HAP-1 (cell line): ENCODE results near the gene TMSB15A.
"Not testable (repeated sequence)": the region's sequence is repeated elsewhere in the genome, so short reads cannot be mapped to it uniquely, and the experiment has no call there.

Experiments
- DNase-seq, 2 experiments: peaks; one replicate each; pipeline ENCODE4 v3.0.0-alpha.2; 2016 to 2020; ENCODE audit warnings: low spot score in 2 of 2
- H3K27me3 ChIP-seq: fragments of 250-450 bp; sonication (Bioruptor Pico); 2 replicates; pipeline ENCODE4 v1.5.1; 2020; ENCODE audit warnings: low read depth, mild to moderate bottlenecking, moderate library complexity
- H3K36me3 ChIP-seq: fragments of 250-450 bp; sonication (Bioruptor Pico); replicated peaks from 2 replicates; pipeline ENCODE4 v1.5.1; 2020; ENCODE audit warnings: mild to moderate bottlenecking
- H3K4me1 ChIP-seq: fragments of 250-450 bp; sonication (Bioruptor Pico); 2 replicates; pipeline ENCODE4 v1.5.1; 2020; ENCODE audit warnings: mild to moderate bottlenecking
- H3K4me3 ChIP-seq: fragments of 250-450 bp; sonication (Bioruptor Pico); 2 replicates; pipeline ENCODE4 v1.5.1; 2020; ENCODE audit warnings: mild to moderate bottlenecking, moderate library complexity
- H3K9me3 ChIP-seq: fragments of 250-450 bp; sonication (Bioruptor Pico); 2 replicates; pipeline ENCODE4 v1.5.1; 2020; ENCODE audit warnings: mild to moderate bottlenecking, moderate library complexity
- in situ Hi-C: fragments of 300-500 bp; cut with MboI; formaldehyde crosslinking; loops from 3 replicates; pipeline ENCODE4 v1.14.3; 2020; ENCODE audit warnings: low sequenced_read_pairs, inconsistent platforms, mixed read lengths

The TMSB15A gene

DNA sequence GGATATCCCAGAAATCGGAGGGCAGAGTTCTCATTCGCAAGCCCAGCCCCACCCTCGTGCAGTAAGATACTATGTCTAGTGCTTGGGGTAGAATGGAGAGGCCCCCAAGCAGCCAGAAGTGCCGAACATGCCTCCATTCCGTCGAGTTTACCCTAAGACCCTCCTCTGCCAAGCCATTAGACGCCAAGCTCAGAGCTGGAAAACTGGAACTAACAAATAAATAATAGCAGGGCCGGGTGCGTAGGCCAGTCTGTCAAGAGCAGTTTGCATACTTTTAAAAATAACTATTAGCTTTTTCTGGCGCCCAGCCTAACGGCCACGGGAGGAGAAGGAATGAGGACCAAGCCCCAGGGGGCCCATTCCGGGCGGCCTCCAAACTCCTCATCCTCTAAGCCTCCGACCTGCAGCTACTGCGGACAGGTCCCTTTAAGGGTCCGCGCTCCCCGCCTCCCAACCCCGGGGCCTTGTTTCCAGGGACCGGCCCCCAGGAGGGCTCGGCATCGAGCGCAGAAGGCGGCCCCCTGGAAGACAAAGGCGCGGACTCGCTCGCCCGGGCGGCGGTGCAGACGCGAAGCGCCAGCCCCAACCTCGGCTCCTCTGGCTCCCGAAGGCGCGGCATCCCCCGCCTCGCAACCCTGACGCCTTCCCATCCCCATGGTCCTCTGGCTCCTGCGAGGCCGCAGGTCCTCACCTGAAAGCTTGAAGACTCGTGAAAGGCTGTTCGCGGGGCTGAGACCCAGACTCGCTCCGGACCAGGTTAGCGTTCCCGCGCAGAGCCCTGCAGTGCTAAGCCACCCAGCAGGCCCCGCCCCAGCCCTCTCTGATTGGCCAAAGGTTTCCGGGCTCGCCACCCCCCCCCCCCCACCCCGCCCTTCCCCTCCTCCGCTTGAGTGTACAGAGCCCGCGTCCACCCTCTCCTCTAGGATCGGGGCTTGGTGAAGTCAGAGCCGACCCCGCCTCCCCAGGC lies at the start of gene TMSB15A:
TMSB15A (minus strand) TSS at position 765 of the 967 bp plus-strand sequence.
- Histone ChIP-seq H3K4me1 (peaks cover 6% of the 10 kb centered on the region; the same call in 1 of the 2 replicates), H3K4me3 (peak within 1 kb of the TSS; percentile 59), H3K27me3 (no peaks in the 10 kb centered on the region), H3K9me3 (no peaks in the 10 kb centered on the region), H3K36me3 (0 out of 2 replicates have a peak, but pooled peaks cover 4% of the 10 kb centered on the region)
- peak; percentile 80 to 94 for DNase-seq
- in situ Hi-C loops: no loop called here

DNA sequence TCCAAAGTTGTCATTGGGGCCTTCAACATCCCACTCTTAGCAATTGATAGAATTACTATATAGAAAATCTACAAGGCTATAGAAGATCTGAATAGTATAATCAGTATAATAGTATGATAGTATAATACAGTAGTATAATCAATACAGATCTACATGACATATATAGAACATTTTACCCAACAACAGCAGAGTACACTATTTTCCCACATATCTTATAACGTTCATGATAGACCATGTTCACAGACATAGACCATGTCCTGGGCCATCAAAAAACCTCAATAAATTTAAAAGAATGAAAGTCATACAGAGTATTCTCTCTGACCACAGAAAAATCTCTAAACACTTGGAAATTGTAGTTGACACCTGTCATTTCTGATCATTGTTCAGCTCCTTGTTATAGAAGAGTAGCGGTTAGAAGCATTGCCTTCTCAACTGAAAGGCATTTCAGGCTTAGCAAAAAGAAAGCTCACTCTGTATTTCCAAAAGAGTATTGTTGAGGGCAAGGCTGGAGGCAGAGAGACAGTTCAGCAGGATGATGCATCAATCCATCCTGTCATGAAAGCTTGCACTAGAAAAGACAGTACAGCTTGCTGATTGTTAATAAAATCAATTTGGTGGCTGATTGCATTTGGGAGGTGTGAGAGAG lies 44.0 kb upstream of the TMSB15A start:
- Histone ChIP-seq H3K4me1 (no peaks in the 10 kb centered on the region), H3K36me3 (no peaks in the 10 kb centered on the region), H3K9me3 (no peaks in the 10 kb centered on the region), H3K4me3 (no peak overlapping the region), H3K27me3 (no peaks in the 10 kb centered on the region)
- DNase-seq: no peak
- in situ Hi-C loops: no loop called here

- no peak for DNase-seq
- H3K4me3 ChIP-seq: no peak overlapping the region
- H3K27me3 ChIP-seq: no peaks in the 10 kb centered on the region
- H3K4me1 ChIP-seq: no peaks in the 10 kb centered on the region
- H3K36me3 ChIP-seq: no peaks in the 10 kb centered on the region
- no peaks in the 10 kb centered on the region for H3K9me3 ChIP-seq
- in situ Hi-C loops: no loop called here
Measured at GRCh38 chrX:102558607-102559006, 42.1 kb upstream of the TMSB15A start.

DNA sequence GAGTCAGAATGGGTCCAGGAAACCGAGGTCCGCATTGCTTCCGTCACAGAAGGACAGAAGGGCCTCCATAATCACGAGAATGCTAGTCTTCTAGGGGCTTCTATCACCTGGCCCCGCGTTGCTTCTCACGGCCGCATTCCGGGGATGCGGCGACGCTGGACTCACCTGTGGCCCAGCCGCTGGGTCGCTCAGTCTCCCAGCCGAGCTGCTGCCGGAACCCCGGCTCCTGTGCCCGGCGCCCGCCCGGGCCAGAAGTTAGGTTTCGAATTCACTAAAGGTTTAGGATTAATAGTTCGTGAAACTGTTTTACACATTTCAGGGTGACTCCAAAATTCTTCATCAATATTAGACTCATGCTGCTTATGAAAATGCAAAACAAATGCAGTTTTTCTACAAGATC lies 31.7 kb upstream of the TMSB15A start:
- Histone ChIP-seq H3K9me3 (no peaks in the 10 kb centered on the region), H3K4me1 (no peaks in the 10 kb centered on the region), H3K4me3 (no peak overlapping the region), H3K27me3 (no peaks in the 10 kb centered on the region), H3K36me3 (no peaks in the 10 kb centered on the region)
- in situ Hi-C loops: no loop called here
- no peak for DNase-seq

DNA sequence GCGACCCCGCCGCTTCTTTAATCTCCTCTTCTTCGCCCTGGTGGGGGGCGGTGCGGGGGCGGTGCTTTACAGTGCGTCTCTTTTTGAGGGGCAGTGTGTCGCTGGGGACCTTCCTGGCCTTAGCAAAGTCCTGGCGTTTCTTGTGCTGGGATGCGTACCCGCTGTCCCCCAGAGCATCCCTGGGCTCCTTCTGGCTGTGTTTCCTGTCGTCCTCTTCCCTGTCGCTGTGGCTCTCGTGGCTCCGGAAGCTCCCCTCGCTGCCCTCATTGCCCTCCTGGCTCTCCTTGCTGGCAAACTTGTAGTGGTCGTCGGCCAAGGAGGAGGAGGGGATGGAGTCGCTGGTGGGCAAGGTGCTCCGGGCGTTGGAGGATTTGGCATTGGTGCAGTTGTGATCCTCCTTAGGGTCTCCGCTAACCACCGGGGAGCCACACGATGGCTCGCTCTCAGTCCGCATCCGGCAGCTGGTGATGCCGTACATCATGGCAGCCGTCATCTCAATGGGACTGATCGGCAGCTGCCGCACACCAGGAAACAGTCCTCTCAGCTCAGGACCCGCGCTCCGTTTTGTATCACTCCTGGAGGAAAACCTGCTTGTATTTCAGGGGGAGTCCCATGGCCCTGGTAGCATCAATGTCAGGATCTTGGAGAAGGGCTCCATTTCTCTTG lies 30.4 kb upstream of the TMSB15A start:
- no peak for DNase-seq

DNA sequence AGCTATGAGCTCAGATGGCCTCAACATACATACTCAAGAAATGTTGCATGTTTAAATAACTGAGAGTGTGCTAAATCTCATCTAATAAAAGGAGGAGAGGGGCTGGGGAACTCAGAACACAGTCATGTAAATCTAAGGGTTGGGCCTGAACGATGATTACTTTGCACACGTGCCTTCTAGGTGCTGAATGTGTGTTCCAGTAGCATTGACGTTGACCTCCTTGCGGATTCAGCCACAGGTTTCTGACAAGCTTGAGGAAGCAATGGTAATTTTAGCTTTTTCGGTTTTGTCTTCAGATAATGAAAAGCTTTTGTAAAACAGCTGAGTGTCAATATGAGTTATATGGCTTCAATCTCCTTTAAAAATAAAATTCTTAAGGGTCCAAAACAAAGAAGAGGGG lies 29.6 kb upstream of the TMSB15A start:
- H3K4me1 ChIP-seq, H3K27me3 ChIP-seq, H3K9me3 ChIP-seq, H3K4me3 ChIP-seq, DNase-seq, in situ Hi-C loops, H3K36me3 ChIP-seq: not testable (repeated sequence)

More for the DNA sequence above, 30.4 kb upstream of the TMSB15A start:
- Histone ChIP-seq H3K9me3 (no peaks in the 10 kb centered on the region), H3K4me1 (no peaks in the 10 kb centered on the region), H3K27me3 (peaks cover 2% of the 10 kb centered on the region; the same call in 1 of the 2 replicates), H3K36me3 (no peaks in the 10 kb centered on the region), H3K4me3 (no peak overlapping the region)
- in situ Hi-C loops: no loop called here

- H3K4me3 ChIP-seq: no peak overlapping the region
- no peaks in the 10 kb centered on the region for H3K4me1 ChIP-seq
- H3K9me3 ChIP-seq: no peaks in the 10 kb centered on the region
- H3K27me3 ChIP-seq: peaks cover 5% of the 10 kb centered on the region; the same call in 1 of the 2 replicates
- in situ Hi-C loops: no loop called here
- H3K36me3 ChIP-seq: no peaks in the 10 kb centered on the region
- no peak for DNase-seq
Measured at GRCh38 chrX:102535958-102536357, 19.4 kb upstream of the TMSB15A start.

- Histone ChIP-seq H3K9me3 (no peaks in the 10 kb centered on the region), H3K4me1 (peaks cover 6% of the 10 kb centered on the region; the same call in 1 of the 2 replicates), H3K27me3 (no peaks in the 10 kb centered on the region), H3K36me3 (0 out of 2 replicates have a peak, but pooled peaks cover 4% of the 10 kb centered on the region), H3K4me3 (no peak overlapping the region)
- peak; percentile 42 to 63 for DNase-seq
- in situ Hi-C loops: no loop called here
Measured at GRCh38 chrX:102517326-102517725, 787 bp upstream of the TMSB15A start.

- DNase-seq: no peak
- in situ Hi-C loops: no loop called here
Measured at GRCh38 chrX:102514536-102514935, 2.0 kb downstream of the TMSB15A start.

GRCh38 chrX:102498732-102499131 lies 17.8 kb downstream of the TMSB15A start:
- no peak for DNase-seq
- H3K4me1 ChIP-seq: no peaks in the 10 kb centered on the region; the same call in 1 of the 2 replicates
- peaks cover 4% of the 10 kb centered on the region for H3K9me3 ChIP-seq
- in situ Hi-C loops: no loop called here
- H3K27me3 ChIP-seq: no peaks in the 10 kb centered on the region
- H3K4me3 ChIP-seq: no peak overlapping the region
- no peaks in the 10 kb centered on the region for H3K36me3 ChIP-seq

More at GRCh38 chrX:102514536-102514935, 2.0 kb downstream of the TMSB15A start:
- no peaks in the 10 kb centered on the region for H3K27me3 ChIP-seq
- peaks cover 6% of the 10 kb centered on the region; the same call in 1 of the 2 replicates for H3K4me1 ChIP-seq
- H3K4me3 ChIP-seq: no peak overlapping the region
- H3K9me3 ChIP-seq: no peaks in the 10 kb centered on the region
- H3K36me3 ChIP-seq: 0 out of 2 replicates have a peak, but pooled peaks cover 4% of the 10 kb centered on the region

DNA sequence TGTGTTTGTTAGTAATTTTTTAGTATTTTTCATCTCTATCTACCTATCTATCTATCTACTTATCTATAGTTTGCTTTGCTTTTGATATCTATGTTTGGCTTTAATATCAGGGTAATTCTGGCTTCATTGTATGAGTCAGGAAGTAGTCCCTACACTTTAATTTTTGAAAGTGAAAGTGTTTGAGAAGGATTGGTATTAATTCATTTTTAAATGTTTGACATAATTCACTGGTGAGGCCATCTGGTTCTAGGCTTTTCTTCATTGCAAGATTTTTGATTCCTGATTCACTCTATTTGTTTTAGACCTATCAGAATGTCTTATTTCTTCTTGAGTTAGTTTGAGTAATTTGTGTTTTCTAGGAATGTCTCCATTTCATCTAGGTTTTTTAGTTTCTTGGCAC lies 24.8 kb downstream of the TMSB15A start:
- no peaks in the 10 kb centered on the region for H3K36me3 ChIP-seq
- no peaks in the 10 kb centered on the region for H3K9me3 ChIP-seq
- no peaks in the 10 kb centered on the region; the same call in 1 of the 2 replicates for H3K4me1 ChIP-seq
- DNase-seq: no peak
- H3K27me3 ChIP-seq: no peaks in the 10 kb centered on the region; the same call in 1 of the 2 replicates
- in situ Hi-C loops: no loop called here
- H3K4me3 ChIP-seq: no peak overlapping the region

DNA sequence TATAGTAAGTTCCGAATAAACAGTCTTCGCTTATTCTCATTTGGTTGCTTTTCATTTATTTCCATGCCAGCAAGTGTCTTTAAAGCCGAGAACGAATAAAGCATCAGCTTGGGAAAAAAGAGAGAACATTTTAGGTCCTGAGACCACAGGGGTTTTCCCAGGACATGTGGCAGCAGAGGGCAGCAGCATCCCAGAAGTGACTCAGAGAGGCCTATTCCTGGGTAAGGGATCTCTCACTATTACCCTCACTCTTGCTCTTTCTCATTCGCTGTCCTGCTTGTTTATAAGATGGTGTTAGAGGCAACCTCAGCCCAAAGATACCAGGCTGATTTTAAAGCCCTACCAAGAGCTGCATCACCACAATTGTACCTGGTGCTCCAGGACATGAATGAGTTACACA lies 37.8 kb downstream of the TMSB15A start:
- in situ Hi-C loops, DNase-seq, H3K27me3 ChIP-seq, H3K4me3 ChIP-seq, H3K4me1 ChIP-seq, H3K9me3 ChIP-seq, H3K36me3 ChIP-seq: not testable (repeated sequence)

DNA sequence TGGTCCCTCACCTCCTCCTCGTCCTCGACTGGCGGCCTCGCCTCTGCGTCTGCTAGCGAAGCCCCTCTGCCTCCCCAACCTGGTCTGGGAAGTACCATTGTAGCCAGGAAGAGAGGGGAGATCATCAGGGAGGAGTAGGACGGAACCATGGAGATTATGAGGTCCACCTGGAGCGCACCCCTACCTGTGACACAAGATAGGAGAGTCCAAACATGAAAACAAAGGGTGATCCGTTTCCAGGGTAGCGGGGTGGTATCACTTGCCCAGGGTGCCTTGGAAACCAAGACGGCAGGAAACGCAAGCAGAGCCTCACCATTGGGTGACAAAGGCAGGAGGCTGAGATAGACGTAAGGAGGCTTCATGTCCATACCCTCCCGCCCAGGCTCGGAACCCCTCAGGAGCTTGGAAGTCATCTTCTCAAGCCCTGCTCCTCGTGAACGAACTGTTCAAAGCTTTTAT lies 44.7 kb downstream of the TMSB15A start, which contains the start of gene TCP11X2:
TCP11X2 (minus strand) TSS at position 51 of the 459 bp plus-strand sequence.
- H3K36me3 ChIP-seq, H3K9me3 ChIP-seq, DNase-seq, H3K4me3 ChIP-seq, H3K4me1 ChIP-seq, in situ Hi-C loops, H3K27me3 ChIP-seq: not testable (repeated sequence)
